Measurements from ENCODE around the gene PPIP5K1.

The PPIP5K1 gene

GRCh38 chr15:43517354-43518196 lies 72.4 kb downstream of the PPIP5K1 start, which contains the start of gene MAP1A:
TSS of gene MAP1A (plus strand) at chr15:43517608. CDS start at chr15:43521474, 3,866 bp downstream.
- DNase-seq (ENCODE audit: low read depth in 2 of 2), result no peak

- no peak for DNase-seq (ENCODE audit: low read depth in 2 of 2)
Observed at GRCh38 chr15:43516801-43517353, 73.1 kb downstream of the PPIP5K1 start.

GRCh38 chr15:43516185-43516584 lies 73.8 kb downstream of the PPIP5K1 start:
- no peak for DNase-seq (ENCODE audit: low read depth in 2 of 2)

DNA sequence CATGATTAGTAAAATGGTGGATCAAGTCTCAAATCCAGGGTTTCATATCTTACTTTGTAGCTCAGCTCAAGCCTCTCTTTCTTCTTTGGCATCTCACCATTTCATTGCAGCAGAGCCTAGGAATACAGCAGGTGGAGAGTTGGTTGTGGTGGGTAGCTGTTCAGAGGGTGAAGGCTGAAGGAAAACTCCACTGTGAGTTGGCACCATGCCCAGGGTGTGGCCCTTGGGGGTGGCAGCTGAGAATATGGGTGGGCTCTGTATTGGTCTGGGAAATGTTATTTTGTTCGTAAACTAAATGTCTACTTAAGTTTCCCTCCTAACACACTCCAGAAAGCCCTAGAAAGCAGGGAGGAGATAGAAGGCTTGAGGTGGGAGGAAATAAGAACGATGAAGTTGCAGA lies 74.3 kb downstream of the PPIP5K1 start:
- no peak for DNase-seq (ENCODE audit: low read depth in 2 of 2)

DNA sequence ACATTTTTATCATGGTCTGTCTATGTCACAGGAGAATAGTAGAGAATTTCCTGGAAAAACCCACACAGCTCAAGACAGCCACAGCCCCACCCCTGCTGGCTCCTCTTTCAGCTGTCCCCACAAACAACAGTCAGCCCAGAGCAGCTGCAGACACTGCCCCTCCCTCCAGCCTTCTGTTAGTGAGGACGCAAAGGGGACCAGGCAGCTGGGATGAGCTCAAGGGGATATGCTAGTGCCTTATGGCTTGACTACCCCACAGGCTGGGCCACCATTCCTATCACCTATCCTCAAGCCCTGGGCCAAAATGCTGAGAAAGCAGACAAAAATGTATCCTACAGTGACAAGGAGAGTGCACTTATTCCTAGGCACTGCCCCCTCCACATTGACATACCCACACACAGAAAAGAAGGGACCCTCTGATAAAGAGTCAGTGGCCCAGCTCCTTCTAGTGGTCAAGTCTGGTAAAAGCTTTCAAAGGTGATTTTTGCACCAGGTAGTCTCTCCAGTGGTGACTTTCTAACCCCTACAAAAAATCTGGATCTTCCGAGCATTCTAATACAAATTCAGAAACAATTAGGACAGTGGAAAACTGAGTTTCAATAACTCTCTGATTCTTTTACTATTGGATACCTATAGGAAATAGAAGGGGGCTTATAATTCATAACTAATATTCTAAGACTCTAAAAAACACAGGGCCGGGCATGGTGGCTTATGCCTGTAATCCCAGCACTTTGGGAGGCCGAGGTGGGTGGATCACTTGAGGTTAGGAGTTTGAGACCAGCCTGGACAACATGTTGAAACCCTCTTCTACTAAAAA lies 75.6 kb downstream of the PPIP5K1 start:
- DNase-seq (ENCODE audit: low read depth in 2 of 2), result no peak

GRCh38 chr15:43513550-43513949 lies 76.5 kb downstream of the PPIP5K1 start:
- no peak for DNase-seq (ENCODE audit: low read depth in 2 of 2)

DNA sequence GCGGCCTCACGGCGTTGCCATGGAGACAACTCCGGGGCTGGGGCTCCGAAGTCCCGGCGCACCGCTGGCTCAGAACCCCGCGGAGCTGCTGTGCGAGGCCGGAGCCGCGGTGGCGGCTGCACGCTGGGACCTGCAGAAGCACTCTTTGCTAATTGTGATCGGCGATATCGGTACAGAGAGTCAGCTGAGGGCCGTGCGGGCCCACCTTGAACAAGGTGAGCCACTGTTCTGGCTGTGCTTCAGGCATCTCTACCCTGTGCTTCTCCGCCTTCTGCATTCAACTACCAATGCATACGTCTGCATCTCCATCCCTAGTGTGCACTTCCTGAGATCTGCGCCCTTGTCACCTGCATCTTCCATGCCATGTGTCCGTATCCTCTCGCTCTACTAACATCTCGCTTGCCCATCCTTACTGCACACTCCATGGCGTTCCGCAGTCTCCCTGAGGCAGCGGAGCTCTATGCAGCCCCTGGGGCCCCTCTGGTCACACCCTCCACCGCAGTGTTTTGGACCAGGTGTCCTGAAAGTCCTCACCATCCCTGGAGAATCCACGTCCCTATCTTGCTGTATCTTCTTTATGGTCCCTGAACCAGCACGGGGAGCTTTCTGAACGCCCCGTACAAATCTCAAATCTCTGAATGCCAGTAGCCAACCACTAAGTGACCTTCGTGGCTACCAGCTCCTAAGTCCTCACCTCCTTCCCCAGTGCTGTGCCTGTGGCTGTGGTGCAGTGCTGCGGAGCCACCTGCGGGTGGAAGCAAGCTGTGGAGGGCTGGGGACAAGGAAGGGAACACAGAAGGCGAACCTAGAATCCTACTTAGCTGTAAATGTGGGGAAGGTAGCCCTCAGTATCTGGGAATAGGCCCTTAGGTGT lies 78.8 kb downstream of the PPIP5K1 start:
- no peak for DNase-seq (ENCODE audit: low read depth in 2 of 2)

DNA sequence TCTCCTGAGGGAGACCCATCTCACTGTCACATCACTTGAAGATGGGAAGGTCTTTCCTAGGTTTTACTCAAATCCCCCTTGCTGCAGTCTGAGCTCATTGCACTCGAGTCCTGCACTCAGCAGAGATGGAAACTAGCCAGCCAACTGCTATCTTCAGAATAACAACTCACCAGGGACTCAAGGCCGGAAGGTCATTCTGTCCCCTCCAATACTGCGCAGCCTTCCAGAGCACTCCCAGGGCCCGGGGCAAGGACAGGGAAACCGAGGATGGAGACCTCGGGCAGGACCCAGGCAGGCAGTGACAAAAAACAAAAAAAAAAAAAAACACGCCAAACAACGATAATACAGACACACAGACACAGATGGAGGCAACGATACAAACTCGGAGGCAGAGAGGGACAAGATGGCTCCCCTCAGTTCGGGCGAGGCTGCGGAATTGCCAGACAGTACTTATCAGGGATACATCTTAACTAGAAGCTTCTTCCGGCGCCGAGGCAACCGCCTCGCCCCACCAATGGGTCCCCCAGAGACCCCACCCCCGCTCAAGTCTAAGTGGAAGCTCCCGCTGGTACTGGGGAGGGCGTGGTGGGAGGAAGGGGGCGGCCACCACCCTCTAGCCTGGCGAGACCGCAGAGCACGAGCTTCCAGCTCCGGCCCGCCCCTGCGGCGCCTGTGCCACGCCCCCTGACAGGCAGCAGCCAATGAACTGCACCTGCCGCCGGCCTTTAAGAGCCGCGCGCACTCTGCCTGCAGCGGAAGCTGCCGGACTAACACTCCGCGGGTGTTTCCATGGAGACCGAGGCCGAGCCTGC lies 79.6 kb downstream of the PPIP5K1 start:
- peak; percentile 86 to 92 for DNase-seq (ENCODE audit: low read depth in 2 of 2)

DNA sequence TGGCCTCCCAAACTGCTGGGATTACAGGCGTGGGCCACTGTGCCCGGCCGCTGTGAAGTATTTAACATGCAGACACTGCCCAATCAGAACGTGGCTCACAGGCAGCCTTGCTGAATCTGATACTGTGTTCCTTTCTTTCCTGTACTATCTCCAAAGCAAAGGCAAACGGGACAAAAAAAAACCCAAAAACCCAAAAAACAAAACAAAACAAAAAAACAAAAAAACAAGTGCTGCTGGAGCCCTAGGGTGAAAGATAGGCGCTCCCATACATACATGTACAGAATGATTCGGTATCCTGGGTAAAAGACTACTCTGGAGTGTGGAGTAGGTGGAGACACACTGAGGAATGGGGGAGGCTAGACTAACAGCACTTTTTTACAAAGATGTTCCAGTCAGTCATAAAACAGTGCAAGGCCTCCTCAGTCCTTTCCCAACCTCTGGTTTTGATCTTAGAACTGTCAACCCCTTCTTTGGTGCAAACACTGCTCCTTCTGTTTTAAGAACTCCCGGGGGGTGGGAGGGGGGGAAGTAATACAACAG lies 80.3 kb downstream of the PPIP5K1 start:
- DNase-seq (ENCODE audit: low read depth in 2 of 2), result no peak

DNA sequence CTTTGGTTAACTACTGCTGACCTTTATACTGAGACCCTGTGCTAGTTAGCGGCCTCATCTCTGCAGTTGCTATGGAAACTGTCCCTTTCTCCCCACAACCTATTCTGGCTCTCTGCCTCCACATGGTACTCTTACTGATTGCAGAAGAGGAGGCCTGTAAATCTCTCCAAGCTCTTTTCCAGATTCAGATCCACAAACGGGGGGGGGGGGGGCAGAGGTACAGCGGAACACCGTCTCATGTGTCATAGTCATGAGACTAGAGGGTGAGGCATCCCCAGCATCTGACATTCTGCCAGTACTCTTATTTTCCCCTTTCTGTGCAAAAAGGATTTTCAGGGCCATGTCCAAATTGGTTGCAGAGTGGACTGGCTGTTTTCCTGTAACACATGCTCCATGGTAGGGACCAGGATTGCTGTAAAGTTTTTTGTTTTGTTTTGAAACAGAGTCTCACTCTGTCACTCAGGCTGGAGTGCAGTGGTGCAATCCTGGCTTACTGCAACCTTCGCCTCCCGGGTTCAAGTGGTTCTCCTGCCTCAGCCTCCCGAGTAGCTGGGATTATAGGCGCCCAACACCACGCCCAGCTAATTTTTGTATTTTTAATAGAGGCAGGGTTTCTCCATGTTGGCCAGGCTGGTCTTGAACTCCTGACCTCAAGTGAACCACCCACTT lies 80.9 kb downstream of the PPIP5K1 start:
- DNase-seq (ENCODE audit: low read depth in 2 of 2), result no peak

- DNase-seq (ENCODE audit: low read depth in 2 of 2), result no peak
Observed at GRCh38 chr15:43508421-43508820, 81.6 kb downstream of the PPIP5K1 start.

- DNase-seq (ENCODE audit: low read depth in 2 of 2), result no peak
Observed at GRCh38 chr15:43505738-43506137, 84.3 kb downstream of the PPIP5K1 start.

DNA sequence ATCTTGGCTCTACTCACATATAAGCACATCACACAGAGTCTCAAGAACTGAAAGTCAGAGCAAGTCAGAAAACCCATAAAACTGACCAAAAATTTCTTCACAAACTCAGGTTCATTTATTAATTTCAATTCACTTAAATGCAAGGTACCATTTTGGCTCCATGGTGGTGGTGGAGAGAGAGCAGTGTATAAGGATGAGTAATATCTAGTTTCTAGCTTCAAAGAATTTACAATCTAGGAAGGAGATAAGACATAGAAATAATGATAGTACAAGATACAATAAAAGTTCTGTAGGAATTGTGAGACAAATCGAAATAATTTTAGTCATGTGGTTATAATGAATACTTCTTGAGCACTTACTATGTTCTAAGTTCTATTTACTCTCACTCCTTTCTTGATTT lies 90.4 kb downstream of the PPIP5K1 start:
- DNase-seq (ENCODE audit: low read depth in 2 of 2), result no peak

- DNase-seq (ENCODE audit: low read depth in 2 of 2), result no peak
Observed at GRCh38 chr15:43498990-43499389, 91.0 kb downstream of the PPIP5K1 start.

DNA sequence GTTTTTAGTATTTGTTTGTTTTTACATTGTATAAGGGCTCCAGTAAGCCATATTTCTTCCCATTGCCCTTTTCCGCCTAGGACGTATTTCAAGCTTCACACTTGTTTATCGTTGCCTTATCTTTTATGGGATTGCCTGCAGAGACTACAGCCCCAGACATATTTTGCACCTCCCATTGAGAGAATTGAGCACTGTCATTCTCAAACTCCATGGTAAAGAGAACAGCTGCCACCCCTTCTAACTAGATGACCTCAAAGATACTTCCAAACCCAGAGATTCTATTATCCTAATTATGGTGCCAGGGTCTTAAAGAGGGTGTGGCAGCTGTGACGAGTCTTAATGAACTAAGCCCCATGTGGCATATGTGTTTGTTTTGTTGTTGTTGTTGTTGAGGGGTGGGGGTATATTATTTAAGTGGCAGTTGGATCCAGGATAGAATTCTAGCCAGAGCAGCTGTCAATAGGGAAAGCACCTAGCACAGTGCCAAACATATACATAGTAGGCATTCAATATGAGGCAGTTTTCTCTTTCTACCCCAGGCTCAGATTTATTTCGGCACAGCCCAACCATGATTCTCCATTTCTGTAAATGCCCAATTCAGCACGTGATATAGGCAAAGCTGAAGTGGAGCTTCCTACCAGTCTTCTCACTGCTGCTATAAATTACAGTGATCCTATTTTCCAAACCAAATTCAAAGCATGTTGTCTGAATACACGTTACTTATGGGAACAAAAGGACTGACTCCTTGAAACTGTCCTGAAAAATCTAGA lies 96.1 kb downstream of the PPIP5K1 start:
- no peak for DNase-seq (ENCODE audit: low read depth in 2 of 2)

- peak; percentile 91 to 92 for DNase-seq (ENCODE audit: low read depth in 2 of 2)
Observed at GRCh38 chr15:43492673-43493601, 97.1 kb downstream of the PPIP5K1 start, which contains the start of gene TP53BP1. TSS of gene TP53BP1 (minus strand) at chr15:43493156. CDS start at chr15:43493043, 113 bp downstream.

DNA sequence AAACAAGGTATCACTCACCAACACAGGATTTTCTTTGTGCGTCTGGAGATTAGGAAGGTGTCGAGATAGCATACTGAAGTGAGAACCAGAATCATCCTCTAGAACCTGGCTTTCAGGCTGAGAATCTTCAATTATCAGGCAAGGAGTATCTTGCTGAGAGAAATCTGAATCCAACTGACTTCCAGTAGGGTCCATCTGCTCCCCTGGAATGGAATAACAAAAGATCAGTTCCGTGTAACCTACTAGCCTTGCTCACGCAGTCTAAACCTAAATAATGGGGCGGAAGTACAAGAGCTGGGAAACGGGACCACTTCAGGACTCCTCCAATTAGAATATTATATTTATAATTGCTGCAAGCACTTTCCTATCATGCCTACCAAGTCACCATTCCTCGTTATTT lies 97.7 kb downstream of the PPIP5K1 start:
- no peak for DNase-seq (ENCODE audit: low read depth in 2 of 2)

GRCh38 chr15:43489191-43489590 lies 100.8 kb downstream of the PPIP5K1 start:
- DNase-seq (ENCODE audit: low read depth in 2 of 2), result no peak
